Stimulated activated naive CD4-positive, alpha-beta T cell (primary cell): Measurements from ENCODE around the gene LRPAP1.
"Not testable (repeated sequence)": the region's sequence is repeated elsewhere in the genome, so short reads cannot be mapped to it uniquely, and the experiment has no call there.

ENCODE experiments used
- DNase-seq, 6 experiments: peaks; one replicate each; lab custom pipeline; 2025; lab: John Stamatoyannopoulos, UW

LRPAP1 gene

DNA sequence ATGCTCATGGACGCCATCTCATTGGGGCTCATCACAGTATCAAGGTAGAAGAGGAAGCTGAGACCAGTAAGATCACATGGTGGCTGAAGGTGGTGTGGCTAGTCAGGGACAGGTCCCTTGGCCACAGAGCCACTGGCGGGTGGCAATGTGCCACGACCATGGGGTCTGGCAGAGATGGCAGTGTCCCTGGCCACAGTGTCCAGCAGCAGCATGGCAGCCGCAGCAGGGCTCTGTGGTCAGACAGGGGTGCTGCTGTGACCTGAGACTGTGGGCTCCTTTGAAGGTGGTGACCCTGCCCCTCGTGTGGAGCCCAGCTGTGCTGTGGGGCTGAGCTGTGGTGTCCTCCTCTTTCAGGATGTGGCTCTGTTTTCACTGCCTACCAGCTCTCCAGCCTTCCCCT lies 71.3 kb downstream of the LRPAP1 start:
- DNase-seq = no peak

DNA sequence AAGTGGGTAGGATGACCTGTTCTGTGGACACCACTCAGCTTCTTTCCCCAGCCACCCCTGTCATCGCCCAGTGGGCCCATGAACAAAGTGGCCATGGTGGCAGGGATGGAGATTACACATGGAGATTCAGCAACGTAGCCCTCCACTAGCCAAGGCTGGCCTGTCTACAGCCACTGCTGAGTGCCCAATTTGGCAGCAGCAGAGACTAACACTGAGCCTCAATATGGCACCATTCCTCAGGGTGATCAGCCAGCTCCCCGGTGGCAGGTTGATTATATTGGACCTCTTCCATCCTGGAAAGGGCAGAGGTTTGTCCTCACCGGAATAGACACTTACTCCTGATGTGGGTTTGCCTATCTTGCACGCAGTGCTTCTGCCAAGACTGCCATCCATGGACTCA lies 73.1 kb downstream of the LRPAP1 start:
- not testable (repeated sequence) for DNase-seq

DNA sequence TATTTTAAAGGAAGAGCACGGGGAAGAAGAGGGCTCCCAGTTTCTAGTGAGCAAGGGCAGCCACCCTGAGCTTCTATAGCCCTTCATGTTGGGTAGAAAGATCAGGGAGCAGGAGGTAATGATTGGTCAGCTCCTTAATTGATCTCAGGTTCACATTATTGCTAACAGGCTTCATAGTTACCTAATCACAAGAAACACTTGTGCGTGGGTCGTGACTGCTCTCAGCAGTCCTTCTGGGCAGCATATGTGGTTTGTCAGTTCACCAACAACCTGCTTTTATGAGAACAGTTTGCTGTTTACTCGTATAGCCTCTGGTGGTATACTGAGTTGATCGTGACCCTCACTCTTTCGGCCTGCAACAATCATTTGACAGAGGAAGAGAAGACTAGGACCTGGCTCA lies 73.9 kb downstream of the LRPAP1 start:
- no peak for DNase-seq

DNA sequence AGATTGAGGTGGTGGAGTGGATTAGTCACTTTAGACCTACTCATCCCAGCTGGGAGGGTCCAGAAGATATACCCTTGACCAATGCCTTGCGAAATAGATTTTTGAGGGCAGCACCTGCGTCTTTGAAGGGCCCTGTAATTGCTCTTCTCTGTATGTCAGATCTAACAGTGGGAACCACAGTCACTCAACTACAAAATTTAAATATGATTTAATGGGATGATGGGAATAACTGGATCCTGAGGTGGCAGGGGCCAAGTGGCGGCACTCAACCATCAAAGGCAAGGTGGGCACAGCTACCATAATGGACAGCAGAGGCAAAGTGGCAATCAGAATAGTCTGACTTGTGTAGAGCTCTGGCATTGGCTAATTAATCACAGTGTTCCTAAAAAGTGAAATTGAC lies 76.6 kb downstream of the LRPAP1 start:
- DNase-seq = not testable (repeated sequence)
